Measurements from ENCODE around the gene HPN.

DNA sequence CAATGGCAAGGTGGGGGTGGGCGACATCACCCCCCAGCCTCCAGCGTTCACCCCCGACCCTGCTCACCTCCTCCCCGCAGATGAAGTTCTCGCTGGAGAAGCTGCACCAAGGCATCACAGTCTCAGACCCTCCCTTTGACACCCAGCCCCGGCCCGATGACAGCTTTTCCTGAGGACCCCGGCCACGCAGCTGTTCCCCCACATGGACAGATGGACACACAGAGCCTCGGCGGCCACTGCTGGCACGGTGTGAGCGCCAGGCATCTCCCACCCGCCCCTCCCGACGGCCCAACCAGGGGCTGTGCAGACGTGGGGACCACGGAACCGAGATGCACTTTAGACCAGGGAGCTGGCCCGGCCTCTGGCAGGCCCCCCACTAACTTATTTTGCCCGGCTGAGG lies 15.6 kb upstream of the HPN start:
- no peak for TF ChIP-seq POLR2A (IDR thresholded peaks at IDR 0.05)
- TF ChIP-seq, protein P1, sequence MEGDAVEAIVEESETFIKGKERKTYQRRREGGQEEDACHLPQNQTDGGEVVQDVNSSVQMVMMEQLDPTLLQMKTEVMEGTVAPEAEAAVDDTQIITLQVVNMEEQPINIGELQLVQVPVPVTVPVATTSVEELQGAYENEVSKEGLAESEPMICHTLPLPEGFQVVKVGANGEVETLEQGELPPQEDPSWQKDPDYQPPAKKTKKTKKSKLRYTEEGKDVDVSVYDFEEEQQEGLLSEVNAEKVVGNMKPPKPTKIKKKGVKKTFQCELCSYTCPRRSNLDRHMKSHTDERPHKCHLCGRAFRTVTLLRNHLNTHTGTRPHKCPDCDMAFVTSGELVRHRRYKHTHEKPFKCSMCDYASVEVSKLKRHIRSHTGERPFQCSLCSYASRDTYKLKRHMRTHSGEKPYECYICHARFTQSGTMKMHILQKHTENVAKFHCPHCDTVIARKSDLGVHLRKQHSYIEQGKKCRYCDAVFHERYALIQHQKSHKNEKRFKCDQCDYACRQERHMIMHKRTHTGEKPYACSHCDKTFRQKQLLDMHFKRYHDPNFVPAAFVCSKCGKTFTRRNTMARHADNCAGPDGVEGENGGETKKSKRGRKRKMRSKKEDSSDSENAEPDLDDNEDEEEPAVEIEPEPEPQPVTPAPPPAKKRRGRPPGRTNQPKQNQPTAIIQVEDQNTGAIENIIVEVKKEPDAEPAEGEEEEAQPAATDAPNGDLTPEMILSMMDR (IDR thresholded peaks at IDR 0.05) = no peak
